H9 (cell line): ENCODE measurements around the gene SKIDA1. TPM values are rescaled to one million over a fixed set of nuclear protein-coding genes. Genes with fewer than 3 reads are reported as not detected.

Source experiments
- DNase-seq: peaks from one replicate; pipeline ENCODE4 v3.0.0-alpha.2; 2017
- H2AFZ ChIP-seq: one replicate; pipeline ENCODE4 v1.6.1; 2013; ENCODE audit warnings: mild to moderate bottlenecking, low read length, control low read depth, moderate library complexity
- H2AK5ac ChIP-seq: 2 replicates; pipeline ENCODE4 v1.6.1; 2013; ENCODE audit warnings: low read length, control low read depth, mixed read lengths; ENCODE audit not compliant: insufficient read length
- H2BK120ac ChIP-seq: one replicate; pipeline ENCODE4 v1.6.1; 2013; ENCODE audit warnings: low read depth, mild to moderate bottlenecking, low read length, control low read depth, inconsistent platforms; ENCODE audit not compliant: poor library complexity, severe bottlenecking
- H2BK12ac ChIP-seq: 2 replicates; pipeline ENCODE4 v1.6.1; 2013; ENCODE audit warnings: low read length, control low read depth, mixed read lengths, low read depth; ENCODE audit not compliant: insufficient read length
- H2BK15ac ChIP-seq: 2 replicates; pipeline ENCODE4 v1.6.1; 2013; ENCODE audit warnings: low read depth, low read length, control low read depth
- H2BK20ac ChIP-seq: one replicate; pipeline ENCODE4 v1.6.1; 2013; ENCODE audit warnings: low read depth, mild to moderate bottlenecking, low read length, control low read depth, inconsistent platforms; ENCODE audit not compliant: poor library complexity, severe bottlenecking
- H2BK5ac ChIP-seq: 2 replicates; pipeline ENCODE4 v1.6.1; 2013; ENCODE audit warnings: low read length, control low read depth, mixed read lengths; ENCODE audit not compliant: insufficient read length
- H3K14ac ChIP-seq: 2 replicates; pipeline ENCODE4 v1.6.1; 2013; ENCODE audit warnings: low read length, control low read depth; ENCODE audit not compliant: insufficient read depth
- H3K18ac ChIP-seq: 2 replicates; pipeline ENCODE4 v1.6.1; 2013; ENCODE audit warnings: low read depth, mild to moderate bottlenecking, mixed read lengths, low read length, control low read depth; ENCODE audit not compliant: insufficient read length
- H3K23ac ChIP-seq: 2 replicates; pipeline ENCODE4 v1.6.1; 2013; ENCODE audit warnings: low read length, control low read depth, mixed read lengths, low read depth; ENCODE audit not compliant: insufficient read length
- H3K23me2 ChIP-seq: 2 replicates; pipeline ENCODE4 v1.6.1; 2013; ENCODE audit warnings: low read depth, mild to moderate bottlenecking, mixed read lengths, low read length, control low read depth; ENCODE audit not compliant: insufficient read length, poor library complexity, severe bottlenecking
- H3K27ac ChIP-seq: 2 replicates; pipeline ENCODE4 v1.5.1; 2013; ENCODE audit warnings: low read length, control low read depth, mixed read lengths, low read depth; ENCODE audit not compliant: insufficient read length
- H3K27me3 ChIP-seq: 2 replicates; pipeline ENCODE4 v1.6.1; 2013; ENCODE audit warnings: low read length, control low read depth, inconsistent platforms; ENCODE audit not compliant: insufficient read depth
- H3K4ac ChIP-seq: 2 replicates; pipeline ENCODE4 v1.6.1; 2013; ENCODE audit warnings: low read depth, mild to moderate bottlenecking, control low read depth, inconsistent platforms, low read length, moderate library complexity
- H3K4me1 ChIP-seq: 2 replicates; pipeline ENCODE4 v1.6.1; 2013; ENCODE audit warnings: low read length, control low read depth, inconsistent platforms; ENCODE audit not compliant: insufficient read depth
- H3K4me2 ChIP-seq: 2 replicates; pipeline ENCODE4 v1.6.1; 2013; ENCODE audit warnings: low read length, control low read depth, mixed read lengths; ENCODE audit not compliant: insufficient read length, insufficient read depth
- H3K56ac ChIP-seq: 2 replicates; pipeline ENCODE4 v1.6.1; 2013; ENCODE audit warnings: low read depth, mild to moderate bottlenecking, mixed read lengths, low read length, control low read depth; ENCODE audit not compliant: insufficient read length
- H3K79me1 ChIP-seq: 2 replicates; pipeline ENCODE4 v1.6.1; 2013; ENCODE audit warnings: low read depth, mild to moderate bottlenecking, moderate library complexity, low read length, control low read depth, inconsistent platforms; ENCODE audit not compliant: insufficient read depth, poor library complexity, severe bottlenecking
- H3K79me2 ChIP-seq: 2 replicates; pipeline ENCODE4 v1.6.1; 2013; ENCODE audit warnings: low read length, control low read depth, inconsistent platforms; ENCODE audit not compliant: insufficient read depth
- H3K9ac ChIP-seq: 2 replicates; pipeline ENCODE4 v1.6.1; 2013; ENCODE audit warnings: low read length, control low read depth, mixed read lengths; ENCODE audit not compliant: insufficient read length; ENCODE audit errors: extremely low read depth
- H3K9me3 ChIP-seq: one replicate; pipeline ENCODE4 v1.6.1; 2013; ENCODE audit warnings: low read depth, low read length, inconsistent platforms; ENCODE audit not compliant: control insufficient read depth
- H3T11ph ChIP-seq: one replicate; pipeline ENCODE4 v1.6.1; 2013; ENCODE audit warnings: mild to moderate bottlenecking, low read length, control low read depth, inconsistent platforms
- H4K20me1 ChIP-seq: one replicate; pipeline ENCODE4 v1.6.1; 2013; ENCODE audit not compliant: control insufficient read depth, insufficient read length, insufficient read depth
- H4K5ac ChIP-seq: 2 replicates; pipeline ENCODE4 v1.6.1; 2013; ENCODE audit warnings: low read depth, mild to moderate bottlenecking, mixed read lengths, low read length, control low read depth; ENCODE audit not compliant: insufficient read length
- H4K8ac ChIP-seq: replicated peaks from 2 replicates; pipeline ENCODE4 v1.6.1; 2013; ENCODE audit warnings: low read length, control low read depth, mixed read lengths, low read depth; ENCODE audit not compliant: insufficient read length
- H4K91ac ChIP-seq: 2 replicates; pipeline ENCODE4 v1.6.1; 2013; ENCODE audit warnings: low read depth, mild to moderate bottlenecking, moderate library complexity, mixed read lengths, low read length, control low read depth; ENCODE audit not compliant: insufficient read length
- H3K27ac Mint-ChIP-seq, 3 experiments: 2 replicates in 2 of 3; 3 replicates in 1 of 3; pipeline ENCODE4 v1.8.0; 2020 to 2021; ENCODE audit warnings: mixed read lengths in 3 of 3, mild to moderate bottlenecking in 1 of 3, moderate library complexity in 1 of 3
- H3K27me3 Mint-ChIP-seq: 2 replicates; pipeline ENCODE4 v1.8.0; 2021; ENCODE audit warnings: low read depth, mild to moderate bottlenecking, moderate library complexity, mixed read lengths
- H3K36me3 Mint-ChIP-seq, 3 experiments: 2 replicates in 2 of 3; 3 replicates in 1 of 3; pipeline ENCODE4 v1.8.0; 2020 to 2021; ENCODE audit warnings: low read depth in 3 of 3, mixed read lengths in 3 of 3; ENCODE audit not compliant: insufficient read depth in 1 of 3
- H3K4me1 Mint-ChIP-seq, 2 experiments: 2 replicates each; pipeline ENCODE4 v1.8.0; 2020; ENCODE audit warnings: mixed read lengths in 2 of 2
- H3K4me3 Mint-ChIP-seq, 2 experiments: 2 replicates in 1 of 2; 3 replicates in 1 of 2; pipeline ENCODE4 v1.8.0; 2020 to 2021; ENCODE audit warnings: mild to moderate bottlenecking in 2 of 2, mixed read lengths in 2 of 2, moderate library complexity in 1 of 2
- H3K9me3 Mint-ChIP-seq, 2 experiments: 2 replicates in 1 of 2; 3 replicates in 1 of 2; pipeline ENCODE4 v1.8.0; 2020; ENCODE audit warnings: mild to moderate bottlenecking in 2 of 2, mixed read lengths in 2 of 2, moderate library complexity in 1 of 2
- CTCF ChIP-seq: fragments of 200-600 bp; sonication (generic); conservative IDR thresholded peaks from 3 replicates; pipeline ENCODE4 v1.8.0; 2021; ENCODE audit warnings: antibody characterized with exemption, mild to moderate bottlenecking
- WGBS: extraction: QIAGEN DNeasy Blood & Tissue Kit; methylation state at CpG from one replicate; pipeline ENCODE4 v1.1.7; 2013; ENCODE audit warnings: missing lambda C conversion rate, low lambda C conversion rate, mixed read lengths; ENCODE audit not compliant: insufficient read length; ENCODE audit errors: extremely low coverage; 5-methylcytosine and 5-hydroxymethylcytosine counted together
- total RNA-seq: library from RNA; stranded (reverse); gene quantifications from 2 replicates; pipeline ENCODE4 v1.2.1, GENCODE V29; 2021

The SKIDA1 gene
- total RNA-seq, 1 experiment from 2014 or later: 5.9 TPM

DNA sequence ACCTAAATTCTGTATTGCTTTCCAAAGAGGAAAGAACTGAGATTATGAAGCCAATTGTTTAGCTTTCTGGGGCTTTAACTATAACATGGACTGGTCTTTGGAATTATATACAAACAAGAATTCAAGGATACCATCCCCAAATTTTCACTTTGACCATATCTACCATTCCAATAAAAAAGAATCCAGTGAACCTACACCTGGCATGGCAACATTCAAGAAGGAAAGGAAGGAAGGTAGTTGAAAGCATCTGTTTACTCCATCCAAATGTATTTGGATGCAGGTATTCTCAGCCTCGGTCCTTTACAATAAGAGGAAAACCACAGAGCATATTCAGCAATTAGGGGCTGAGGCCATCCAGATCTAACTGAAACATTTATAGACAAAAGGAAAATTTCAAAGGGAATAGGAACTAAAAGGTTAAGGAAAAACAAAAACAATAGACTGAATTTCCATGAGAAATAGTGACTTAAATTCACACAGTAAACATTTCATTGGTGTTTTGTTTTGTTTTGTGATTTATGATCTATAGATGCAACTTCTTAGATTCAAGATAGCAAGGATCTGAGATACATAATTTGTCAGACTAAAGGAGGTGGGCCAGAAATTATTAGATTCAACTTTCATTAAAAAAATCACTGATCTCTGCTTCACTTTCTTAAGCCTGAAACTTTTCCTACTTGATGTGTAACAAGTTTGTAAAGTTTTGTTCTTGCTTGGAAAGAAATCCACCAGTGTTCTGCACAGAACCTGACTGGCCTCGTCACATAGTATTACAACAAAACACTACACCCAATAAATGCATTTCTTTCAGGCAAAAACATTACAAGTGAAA lies 12.7 kb downstream of the SKIDA1 start:
- TF ChIP-seq CTCF: no peak
- H3K23me2 ChIP-seq: peaks cover 53% of the 10 kb centered on the region
- H2BK12ac ChIP-seq: no peak overlapping the region
- no peak overlapping the region for H2BK120ac ChIP-seq
- WGBS: no CpG with 5 or more reads among the region's 2 CpGs
- no peaks in the 10 kb centered on the region; a peak in 3 of 5 replicates for H3K9me3 Mint-ChIP-seq
- H3K9me3 ChIP-seq: no peaks in the 10 kb centered on the region
- H4K5ac ChIP-seq: no peak overlapping the region
- no peak overlapping the region for H2BK5ac ChIP-seq
- DNase-seq: no peak
- no peak overlapping the region for H2AK5ac ChIP-seq
- no peak overlapping the region for H2BK15ac ChIP-seq
- H3K4me1 Mint-ChIP-seq: peaks cover 66 to 69% of the 10 kb centered on the region in 2 experiments
- no peak overlapping the region for H4K91ac ChIP-seq
- H3K9ac ChIP-seq: no peak overlapping the region
- peaks cover 8% of the 10 kb centered on the region; the same call in 1 of the 2 replicates for H3K4me1 ChIP-seq
- no peak overlapping the region for H2AFZ ChIP-seq
- no peak overlapping the region for H3K4me2 ChIP-seq
- H3K27ac Mint-ChIP-seq: peak overlapping the region in 1 of 3 experiments; percentile 52; a peak in 2 of 7 replicates
- no peak overlapping the region for H3K23ac ChIP-seq
- H4K8ac ChIP-seq: no peak overlapping the region
- peak overlapping the region; percentile 35 to 92 for H3K4me3 Mint-ChIP-seq
- peaks cover 15% of the 10 kb centered on the region for H3K27me3 Mint-ChIP-seq
- H3K79me2 ChIP-seq: no peaks in the 10 kb centered on the region
- no peak overlapping the region for H3K27ac ChIP-seq
- no peaks in the 10 kb centered on the region for H4K20me1 ChIP-seq
- no peak overlapping the region for H3T11ph ChIP-seq
- H3K36me3 Mint-ChIP-seq: no peaks in the 10 kb centered on the region; a peak in 1 of 7 replicates
- H3K4ac ChIP-seq: no peak overlapping the region
- no peaks in the 10 kb centered on the region for H3K79me1 ChIP-seq
- H3K56ac ChIP-seq: no peak overlapping the region
- H3K18ac ChIP-seq: no peak overlapping the region
- H2BK20ac ChIP-seq: no peak overlapping the region
- H3K14ac ChIP-seq: no peak overlapping the region
- peaks cover 13% of the 10 kb centered on the region; the same call in 1 of the 2 replicates for H3K27me3 ChIP-seq
